Measurements from ENCODE around the gene GGTLC2.

The GGTLC2 gene

DNA sequence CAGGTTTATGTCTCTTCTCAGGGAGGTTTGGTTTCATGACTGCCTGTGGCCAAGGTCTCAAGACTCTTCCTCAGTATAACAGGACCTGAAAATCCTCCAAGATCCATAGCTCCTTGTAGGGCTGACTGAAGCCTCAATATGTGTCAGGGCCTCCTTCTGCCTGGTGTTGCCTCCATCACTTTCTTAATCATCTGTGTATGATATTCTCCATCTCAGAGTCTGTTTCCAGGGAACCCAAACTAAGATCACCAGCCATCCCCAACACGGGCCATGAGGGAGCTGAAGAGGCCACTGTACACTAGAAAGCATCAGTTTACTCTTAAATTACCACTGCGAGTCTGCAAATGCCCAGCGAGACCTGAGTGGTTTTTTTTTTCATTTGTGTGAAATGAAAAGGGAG, 17.7 kb downstream of the GGTLC2 start:
- POLR2A ChIA-PET, result no interaction called here
- TF ChIP-seq, protein P1, sequence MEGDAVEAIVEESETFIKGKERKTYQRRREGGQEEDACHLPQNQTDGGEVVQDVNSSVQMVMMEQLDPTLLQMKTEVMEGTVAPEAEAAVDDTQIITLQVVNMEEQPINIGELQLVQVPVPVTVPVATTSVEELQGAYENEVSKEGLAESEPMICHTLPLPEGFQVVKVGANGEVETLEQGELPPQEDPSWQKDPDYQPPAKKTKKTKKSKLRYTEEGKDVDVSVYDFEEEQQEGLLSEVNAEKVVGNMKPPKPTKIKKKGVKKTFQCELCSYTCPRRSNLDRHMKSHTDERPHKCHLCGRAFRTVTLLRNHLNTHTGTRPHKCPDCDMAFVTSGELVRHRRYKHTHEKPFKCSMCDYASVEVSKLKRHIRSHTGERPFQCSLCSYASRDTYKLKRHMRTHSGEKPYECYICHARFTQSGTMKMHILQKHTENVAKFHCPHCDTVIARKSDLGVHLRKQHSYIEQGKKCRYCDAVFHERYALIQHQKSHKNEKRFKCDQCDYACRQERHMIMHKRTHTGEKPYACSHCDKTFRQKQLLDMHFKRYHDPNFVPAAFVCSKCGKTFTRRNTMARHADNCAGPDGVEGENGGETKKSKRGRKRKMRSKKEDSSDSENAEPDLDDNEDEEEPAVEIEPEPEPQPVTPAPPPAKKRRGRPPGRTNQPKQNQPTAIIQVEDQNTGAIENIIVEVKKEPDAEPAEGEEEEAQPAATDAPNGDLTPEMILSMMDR (IDR thresholded peaks at IDR 0.05; ENCODE audit: control extremely low read depth, extremely low read depth, low read depth, missing control alignments), result no peak
- CTCF ChIA-PET, result no interaction called here
- DNase-seq (ENCODE audit: extremely low spot score), result no peak

DNA sequence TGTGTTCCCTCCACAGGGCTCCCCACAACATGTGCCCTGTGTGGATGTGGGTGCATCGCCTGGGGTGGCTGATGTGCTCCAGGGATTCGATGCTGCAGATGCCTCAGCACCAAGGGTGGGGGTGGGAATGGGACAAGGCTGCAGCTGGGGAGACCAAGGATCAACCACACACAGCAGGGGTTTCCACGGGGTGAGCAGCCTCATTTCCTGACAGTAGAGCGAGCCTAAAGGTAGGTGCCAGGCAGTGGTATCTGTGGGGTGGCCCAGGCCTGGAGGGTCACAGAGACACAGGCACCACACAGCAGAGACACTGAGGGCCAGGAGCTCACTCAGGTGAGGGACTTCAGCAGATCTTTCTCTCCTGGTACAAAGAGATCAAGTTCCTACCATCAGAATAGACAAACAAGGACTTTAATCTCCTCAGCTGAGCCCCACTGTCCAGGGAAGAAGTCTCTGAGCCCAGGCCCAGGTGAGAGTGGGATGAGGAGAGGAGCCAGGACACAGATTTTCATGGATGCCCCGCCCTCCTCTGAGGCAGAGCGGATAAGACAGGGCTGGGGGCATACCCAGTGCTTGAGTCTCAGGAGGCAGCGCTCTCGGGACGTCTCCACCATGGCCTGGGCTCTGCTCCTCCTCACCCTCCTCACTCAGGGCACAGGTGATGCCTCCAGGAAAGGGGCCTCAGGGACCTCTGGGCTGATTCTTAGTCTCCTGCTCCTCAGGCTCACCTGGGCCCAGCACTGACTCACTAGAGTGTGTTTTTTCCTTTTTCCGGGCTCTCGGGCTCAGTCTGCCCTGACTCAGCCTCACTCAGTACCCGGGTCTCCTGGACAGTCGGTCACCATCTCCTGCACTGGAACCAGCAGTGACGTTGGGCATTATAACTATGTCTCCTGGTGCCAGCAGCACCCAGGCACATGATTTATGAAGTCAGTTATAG, 19.7 kb downstream of the GGTLC2 start:
- ChIA-PET CTCF (interaction anchor here (1.0 to 1.2 kb wide), 3 partner anchors 13 to 45 kb away, joined by 3 read pairs; no protein-coding TSS in a partner anchor), POLR2A (no interaction called here)
- TF ChIP-seq, protein P1 (IDR thresholded peaks at IDR 0.05; ENCODE audit: control extremely low read depth, extremely low read depth, low read depth, missing control alignments), result no peak
- no peak for DNase-seq (ENCODE audit: extremely low spot score)

DNA sequence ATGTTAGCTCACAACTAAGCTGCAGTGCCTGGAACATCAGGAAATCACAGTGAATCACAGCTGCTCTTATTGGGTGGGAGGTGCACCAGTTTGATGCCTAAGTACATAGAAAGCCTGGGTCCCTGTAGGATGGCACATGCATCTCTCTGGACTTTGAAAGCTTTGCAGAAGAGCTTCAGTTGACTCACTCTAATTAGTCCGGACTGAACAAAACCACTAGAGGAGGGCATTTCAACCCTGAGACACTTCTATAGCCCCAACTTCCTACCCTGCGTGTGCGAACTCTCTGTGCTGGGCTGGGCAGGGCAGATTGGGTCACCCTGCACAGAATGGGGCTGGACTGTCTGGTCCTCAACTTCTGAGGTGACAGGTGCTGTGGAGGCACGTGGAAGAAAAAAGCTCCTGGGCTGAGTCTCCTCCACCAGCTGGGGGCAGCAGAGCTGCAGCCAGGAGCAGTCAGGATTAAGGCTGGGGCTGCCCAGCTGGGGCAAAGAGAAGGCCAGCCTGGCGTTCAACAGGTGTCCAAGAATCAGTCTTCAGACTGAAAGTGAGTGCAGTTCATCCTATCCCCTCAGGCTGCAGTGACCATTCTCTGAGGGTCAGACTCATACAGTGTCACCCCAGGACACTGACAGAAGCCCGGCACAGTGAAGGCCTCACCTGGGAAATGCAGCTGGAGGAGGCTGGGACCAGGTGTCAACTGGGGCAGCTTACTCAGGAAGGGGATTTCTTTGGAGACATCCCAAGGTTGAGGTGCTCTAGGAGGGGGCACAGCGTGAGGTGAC, 22.1 kb downstream of the GGTLC2 start:
- peak; percentile 58 for DNase-seq (ENCODE audit: extremely low spot score)
- TF ChIP-seq, protein P1 (IDR thresholded peaks at IDR 0.05; ENCODE audit: control extremely low read depth, extremely low read depth, low read depth, missing control alignments), result peak; percentile 61
- CTCF ChIA-PET, result interaction anchor here (0.8 to 4.1 kb wide), 25 partner anchors 9 to 290 kb away, joined by 3 to 42 read pairs (median 4); no protein-coding TSS in a partner anchor
- POLR2A ChIA-PET, result no interaction called here

DNA sequence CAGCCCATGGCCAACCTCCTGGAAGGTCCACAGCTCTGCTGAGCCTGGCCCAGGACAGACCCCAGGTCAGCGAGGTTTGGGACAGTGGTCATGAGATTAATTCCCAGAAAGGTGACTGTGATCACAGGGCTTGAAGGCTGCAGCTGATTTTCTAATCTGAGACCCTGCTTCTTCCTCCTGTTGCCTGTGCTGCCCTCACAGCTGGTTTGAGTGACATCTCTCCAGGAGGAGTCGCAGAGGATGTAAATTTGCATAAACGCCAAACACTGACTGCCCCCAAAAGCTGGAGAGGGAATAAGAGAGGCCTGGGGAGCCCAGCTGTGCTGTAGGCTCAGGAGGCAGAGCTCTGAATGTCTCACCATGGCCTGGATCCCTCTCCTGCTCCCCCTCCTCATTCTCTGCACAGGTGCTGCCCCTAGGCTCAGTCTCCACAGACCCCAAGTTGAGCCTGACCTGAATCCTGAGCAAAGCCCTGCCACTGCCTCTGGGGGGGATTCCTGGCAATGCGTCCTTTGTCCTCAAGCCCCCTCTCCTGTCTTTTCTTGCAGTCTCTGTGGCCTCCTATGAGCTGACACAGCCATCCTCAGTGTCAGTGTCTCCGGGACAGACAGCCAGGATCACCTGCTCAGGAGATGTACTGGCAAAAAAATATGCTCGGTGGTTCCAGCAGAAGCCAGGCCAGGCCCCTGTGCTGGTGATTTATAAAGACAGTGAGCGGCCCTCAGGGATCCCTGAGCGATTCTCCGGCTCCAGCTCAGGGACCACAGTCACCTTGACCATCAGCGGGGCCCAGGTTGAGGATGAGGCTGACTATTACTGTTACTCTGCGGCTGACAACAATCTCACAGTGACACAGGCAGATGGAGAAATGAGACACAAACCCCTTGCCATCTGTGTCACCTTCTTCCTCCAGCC, 23.8 kb downstream of the GGTLC2 start:
- ChIA-PET CTCF (interaction anchor here (1.4 to 4.1 kb wide), 6 partner anchors 11 to 288 kb away, joined by 3 to 42 read pairs (median 16); no protein-coding TSS in a partner anchor), POLR2A (no interaction called here)

GRCh38 chr22:22669093-22669492, 24.7 kb downstream of the GGTLC2 start:
- ChIA-PET CTCF (interaction anchor here (1.2 to 3.5 kb wide), 3 partner anchors 10 to 23 kb away, joined by 3 to 26 read pairs (median 3); no protein-coding TSS in a partner anchor), POLR2A (no interaction called here)
- DNase-seq (ENCODE audit: extremely low spot score), result no peak
- TF ChIP-seq, protein P1 (IDR thresholded peaks at IDR 0.05; ENCODE audit: control extremely low read depth, extremely low read depth, low read depth, missing control alignments), result no peak

More for the DNA sequence above, 23.8 kb downstream of the GGTLC2 start:
- no peak for DNase-seq (ENCODE audit: extremely low spot score)
- TF ChIP-seq, protein P1 (IDR thresholded peaks at IDR 0.05; ENCODE audit: control extremely low read depth, extremely low read depth, low read depth, missing control alignments), result no peak
